Measurements from ENCODE around the gene SEMA3C.

Gene SEMA3C

GRCh38 chr7:80725181-80725611, 193.7 kb downstream of the SEMA3C start (continued):
- no peak for TF ChIP-seq ZNF341 (tag by site-specific recombination; IDR thresholded peaks at IDR 0.05; ENCODE audit: low read depth)
- TF ChIP-seq, protein P1, sequence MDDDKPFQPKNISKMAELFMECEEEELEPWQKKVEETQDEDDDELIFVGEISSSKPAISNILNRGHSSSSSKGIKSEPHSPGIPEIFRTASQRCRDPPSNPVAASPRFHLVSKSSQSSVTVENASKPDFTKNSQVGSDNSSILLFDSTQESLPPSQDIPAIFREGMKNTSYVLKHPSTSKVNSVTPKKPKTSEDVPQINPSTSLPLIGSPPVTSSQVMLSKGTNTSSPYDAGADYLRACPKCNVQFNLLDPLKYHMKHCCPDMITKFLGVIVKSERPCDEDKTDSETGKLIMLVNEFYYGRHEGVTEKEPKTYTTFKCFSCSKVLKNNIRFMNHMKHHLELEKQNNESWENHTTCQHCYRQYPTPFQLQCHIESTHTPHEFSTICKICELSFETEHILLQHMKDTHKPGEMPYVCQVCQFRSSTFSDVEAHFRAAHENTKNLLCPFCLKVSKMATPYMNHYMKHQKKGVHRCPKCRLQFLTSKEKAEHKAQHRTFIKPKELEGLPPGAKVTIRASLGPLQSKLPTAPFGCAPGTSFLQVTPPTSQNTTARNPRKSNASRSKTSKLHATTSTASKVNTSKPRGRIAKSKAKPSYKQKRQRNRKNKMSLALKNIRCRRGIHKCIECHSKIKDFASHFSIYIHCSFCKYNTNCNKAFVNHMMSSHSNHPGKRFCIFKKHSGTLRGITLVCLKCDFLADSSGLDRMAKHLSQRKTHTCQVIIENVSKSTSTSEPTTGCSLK (tag by site-specific recombination; IDR thresholded peaks at IDR 0.05), result no peak
- TF ChIP-seq ZNF398 (tag by site-specific recombination; IDR thresholded peaks at IDR 0.05), result no peak
- no peak for TF ChIP-seq ZNF561 (tag by site-specific recombination; IDR thresholded peaks at IDR 0.05; ENCODE audit: borderline replicate concordance)
- no peak for TF ChIP-seq ZNF654 (tag by site-specific recombination; IDR thresholded peaks at IDR 0.05; ENCODE audit: low read depth)
- TF ChIP-seq ZNF112 (tag by site-specific recombination; IDR thresholded peaks at IDR 0.05), result no peak
- TF ChIP-seq, protein P2, sequence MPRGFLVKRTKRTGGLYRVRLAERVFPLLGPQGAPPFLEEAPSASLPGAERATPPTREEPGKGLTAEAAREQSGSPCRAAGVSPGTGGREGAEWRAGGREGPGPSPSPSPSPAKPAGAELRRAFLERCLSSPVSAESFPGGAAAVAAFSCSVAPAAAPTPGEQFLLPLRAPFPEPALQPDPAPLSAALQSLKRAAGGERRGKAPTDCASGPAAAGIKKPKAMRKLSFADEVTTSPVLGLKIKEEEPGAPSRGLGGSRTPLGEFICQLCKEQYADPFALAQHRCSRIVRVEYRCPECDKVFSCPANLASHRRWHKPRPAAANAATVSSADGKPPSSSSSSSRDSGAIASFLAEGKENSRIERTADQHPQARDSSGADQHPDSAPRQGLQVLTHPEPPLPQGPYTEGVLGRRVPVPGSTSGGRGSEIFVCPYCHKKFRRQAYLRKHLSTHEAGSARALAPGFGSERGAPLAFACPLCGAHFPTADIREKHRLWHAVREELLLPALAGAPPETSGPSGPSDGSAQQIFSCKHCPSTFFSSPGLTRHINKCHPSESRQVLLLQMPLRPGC (tag by site-specific recombination; IDR thresholded peaks at IDR 0.05), result peak; percentile 87
- TF ChIP-seq ZFP41 (tag by site-specific recombination; IDR thresholded peaks at IDR 0.05; ENCODE audit: borderline replicate concordance), result no peak
- no peak for TF ChIP-seq ZFP37 (tag by site-specific recombination; IDR thresholded peaks at IDR 0.05)
- no peak for TF ChIP-seq ZNF157 (tag by site-specific recombination; IDR thresholded peaks at IDR 0.05)
- TF ChIP-seq ZNF426 (tag by site-specific recombination; IDR thresholded peaks at IDR 0.05), result no peak
- peak; percentile 96 for TF ChIP-seq ZNF394 (tag by site-specific recombination; IDR thresholded peaks at IDR 0.05; ENCODE audit: borderline replicate concordance)
- TF ChIP-seq ZBTB49 (tag by site-specific recombination; IDR thresholded peaks at IDR 0.05; ENCODE audit: low read depth), result no peak
- no peak for TF ChIP-seq ZNF335 (tag by site-specific recombination; conservative IDR thresholded peaks at IDR 0.05)
- no peak for TF ChIP-seq ZNF350 (tag by site-specific recombination; IDR thresholded peaks at IDR 0.05)
- TF ChIP-seq, protein P3, sequence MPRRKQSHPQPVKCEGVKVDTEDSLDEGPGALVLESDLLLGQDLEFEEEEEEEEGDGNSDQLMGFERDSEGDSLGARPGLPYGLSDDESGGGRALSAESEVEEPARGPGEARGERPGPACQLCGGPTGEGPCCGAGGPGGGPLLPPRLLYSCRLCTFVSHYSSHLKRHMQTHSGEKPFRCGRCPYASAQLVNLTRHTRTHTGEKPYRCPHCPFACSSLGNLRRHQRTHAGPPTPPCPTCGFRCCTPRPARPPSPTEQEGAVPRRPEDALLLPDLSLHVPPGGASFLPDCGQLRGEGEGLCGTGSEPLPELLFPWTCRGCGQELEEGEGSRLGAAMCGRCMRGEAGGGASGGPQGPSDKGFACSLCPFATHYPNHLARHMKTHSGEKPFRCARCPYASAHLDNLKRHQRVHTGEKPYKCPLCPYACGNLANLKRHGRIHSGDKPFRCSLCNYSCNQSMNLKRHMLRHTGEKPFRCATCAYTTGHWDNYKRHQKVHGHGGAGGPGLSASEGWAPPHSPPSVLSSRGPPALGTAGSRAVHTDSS (tag by site-specific recombination; IDR thresholded peaks at IDR 0.05), result no peak
- no peak for TF ChIP-seq ZNF768 (tag by site-specific recombination; IDR thresholded peaks at IDR 0.05)
- TF ChIP-seq, protein P4, sequence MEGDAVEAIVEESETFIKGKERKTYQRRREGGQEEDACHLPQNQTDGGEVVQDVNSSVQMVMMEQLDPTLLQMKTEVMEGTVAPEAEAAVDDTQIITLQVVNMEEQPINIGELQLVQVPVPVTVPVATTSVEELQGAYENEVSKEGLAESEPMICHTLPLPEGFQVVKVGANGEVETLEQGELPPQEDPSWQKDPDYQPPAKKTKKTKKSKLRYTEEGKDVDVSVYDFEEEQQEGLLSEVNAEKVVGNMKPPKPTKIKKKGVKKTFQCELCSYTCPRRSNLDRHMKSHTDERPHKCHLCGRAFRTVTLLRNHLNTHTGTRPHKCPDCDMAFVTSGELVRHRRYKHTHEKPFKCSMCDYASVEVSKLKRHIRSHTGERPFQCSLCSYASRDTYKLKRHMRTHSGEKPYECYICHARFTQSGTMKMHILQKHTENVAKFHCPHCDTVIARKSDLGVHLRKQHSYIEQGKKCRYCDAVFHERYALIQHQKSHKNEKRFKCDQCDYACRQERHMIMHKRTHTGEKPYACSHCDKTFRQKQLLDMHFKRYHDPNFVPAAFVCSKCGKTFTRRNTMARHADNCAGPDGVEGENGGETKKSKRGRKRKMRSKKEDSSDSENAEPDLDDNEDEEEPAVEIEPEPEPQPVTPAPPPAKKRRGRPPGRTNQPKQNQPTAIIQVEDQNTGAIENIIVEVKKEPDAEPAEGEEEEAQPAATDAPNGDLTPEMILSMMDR (tag by site-specific recombination; IDR thresholded peaks at IDR 0.05), result no peak
- TF ChIP-seq ZNF18 (tag by site-specific recombination; IDR thresholded peaks at IDR 0.05), result no peak
- TF ChIP-seq, protein P5, sequence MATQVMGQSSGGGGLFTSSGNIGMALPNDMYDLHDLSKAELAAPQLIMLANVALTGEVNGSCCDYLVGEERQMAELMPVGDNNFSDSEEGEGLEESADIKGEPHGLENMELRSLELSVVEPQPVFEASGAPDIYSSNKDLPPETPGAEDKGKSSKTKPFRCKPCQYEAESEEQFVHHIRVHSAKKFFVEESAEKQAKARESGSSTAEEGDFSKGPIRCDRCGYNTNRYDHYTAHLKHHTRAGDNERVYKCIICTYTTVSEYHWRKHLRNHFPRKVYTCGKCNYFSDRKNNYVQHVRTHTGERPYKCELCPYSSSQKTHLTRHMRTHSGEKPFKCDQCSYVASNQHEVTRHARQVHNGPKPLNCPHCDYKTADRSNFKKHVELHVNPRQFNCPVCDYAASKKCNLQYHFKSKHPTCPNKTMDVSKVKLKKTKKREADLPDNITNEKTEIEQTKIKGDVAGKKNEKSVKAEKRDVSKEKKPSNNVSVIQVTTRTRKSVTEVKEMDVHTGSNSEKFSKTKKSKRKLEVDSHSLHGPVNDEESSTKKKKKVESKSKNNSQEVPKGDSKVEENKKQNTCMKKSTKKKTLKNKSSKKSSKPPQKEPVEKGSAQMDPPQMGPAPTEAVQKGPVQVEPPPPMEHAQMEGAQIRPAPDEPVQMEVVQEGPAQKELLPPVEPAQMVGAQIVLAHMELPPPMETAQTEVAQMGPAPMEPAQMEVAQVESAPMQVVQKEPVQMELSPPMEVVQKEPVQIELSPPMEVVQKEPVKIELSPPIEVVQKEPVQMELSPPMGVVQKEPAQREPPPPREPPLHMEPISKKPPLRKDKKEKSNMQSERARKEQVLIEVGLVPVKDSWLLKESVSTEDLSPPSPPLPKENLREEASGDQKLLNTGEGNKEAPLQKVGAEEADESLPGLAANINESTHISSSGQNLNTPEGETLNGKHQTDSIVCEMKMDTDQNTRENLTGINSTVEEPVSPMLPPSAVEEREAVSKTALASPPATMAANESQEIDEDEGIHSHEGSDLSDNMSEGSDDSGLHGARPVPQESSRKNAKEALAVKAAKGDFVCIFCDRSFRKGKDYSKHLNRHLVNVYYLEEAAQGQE (tag by site-specific recombination; IDR thresholded peaks at IDR 0.05), result no peak
- TF ChIP-seq EGR2 (tag by site-specific recombination; IDR thresholded peaks at IDR 0.05; ENCODE audit: low read depth), result no peak
